ENCODE measurements around the gene AGTRAP. TPM values are rescaled to one million over a fixed set of nuclear protein-coding genes. Genes with fewer than 3 reads are reported as not detected.

AGTRAP gene
- total and polyA plus RNA-seq, 2 donors = 21.4 to 81.8 TPM

DNA sequence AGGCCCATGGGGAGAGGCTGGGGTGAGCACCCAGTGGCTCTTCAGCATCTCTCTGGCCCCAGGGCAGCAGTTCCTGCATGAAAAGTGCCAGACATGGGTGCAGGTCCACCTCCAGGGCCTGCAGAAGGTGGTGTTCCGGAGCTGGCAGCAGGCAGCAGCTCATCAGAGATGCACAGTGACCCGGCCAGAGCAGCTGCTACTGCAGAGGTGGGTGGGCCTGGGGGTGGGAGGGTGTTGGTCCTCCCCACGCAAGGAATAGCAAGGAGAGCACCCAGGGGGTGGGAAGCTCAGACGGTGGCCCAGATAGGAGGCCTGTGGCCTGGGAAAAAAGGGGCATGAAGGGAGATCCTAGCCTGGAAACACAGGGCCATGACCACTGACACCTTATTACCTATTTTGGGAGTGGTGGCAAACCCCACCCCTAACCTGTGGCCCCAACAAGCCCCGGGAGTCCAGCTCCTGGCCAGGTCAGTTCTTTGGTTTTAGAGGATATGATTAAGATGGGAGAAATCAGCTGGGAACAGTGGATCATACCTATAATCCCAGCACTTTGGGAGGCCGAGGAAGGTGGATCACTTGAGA, 46.3 kb downstream of the AGTRAP start:
- H3K4me1 ChIP-seq (ENCODE audit: insufficient read depth) = no peaks in the 10 kb centered on the region
- no peak overlapping the region for H3K4me3 ChIP-seq (ENCODE audit: low read depth, low read length)
- no peak overlapping the region for H3K27ac ChIP-seq (ENCODE audit: low read depth)
- H3K36me3 ChIP-seq (ENCODE audit: insufficient read depth) = no peaks in the 10 kb centered on the region
- 80% methylated on average over 6 of the region's 6 CpGs for WGBS
- DNase-seq (ENCODE audit: extremely low spot score) = no peak

DNA sequence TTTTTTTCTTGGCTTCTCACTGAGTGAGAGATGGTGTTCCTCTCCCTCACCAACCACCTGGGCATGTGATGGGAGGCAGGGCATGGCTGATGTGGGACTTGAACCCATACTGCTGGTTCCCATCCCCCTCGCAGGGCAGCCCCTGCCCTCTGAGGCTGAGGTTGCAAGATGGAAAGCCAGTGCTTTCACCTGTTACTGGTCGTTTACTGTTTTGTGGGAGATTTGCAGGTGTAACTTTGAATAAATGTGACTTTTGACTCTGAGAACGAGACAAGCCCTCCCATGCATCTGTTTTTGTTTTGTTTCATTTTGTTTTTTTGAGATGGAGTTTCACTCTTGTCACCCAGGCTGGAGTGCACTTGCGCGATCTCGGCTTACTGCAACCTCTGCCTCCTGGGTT, 47.6 kb downstream of the AGTRAP start:
- Histone ChIP-seq H3K36me3 (ENCODE audit: insufficient read depth) (no peaks in the 10 kb centered on the region), H3K4me1 (ENCODE audit: insufficient read depth) (no peaks in the 10 kb centered on the region), H3K4me3 (ENCODE audit: low read depth, low read length) (no peak overlapping the region), H3K27ac (ENCODE audit: low read depth) (no peak overlapping the region)
- 89% methylated on average over 6 of the region's 6 CpGs for WGBS
- no peak for DNase-seq (ENCODE audit: extremely low spot score)

DNA sequence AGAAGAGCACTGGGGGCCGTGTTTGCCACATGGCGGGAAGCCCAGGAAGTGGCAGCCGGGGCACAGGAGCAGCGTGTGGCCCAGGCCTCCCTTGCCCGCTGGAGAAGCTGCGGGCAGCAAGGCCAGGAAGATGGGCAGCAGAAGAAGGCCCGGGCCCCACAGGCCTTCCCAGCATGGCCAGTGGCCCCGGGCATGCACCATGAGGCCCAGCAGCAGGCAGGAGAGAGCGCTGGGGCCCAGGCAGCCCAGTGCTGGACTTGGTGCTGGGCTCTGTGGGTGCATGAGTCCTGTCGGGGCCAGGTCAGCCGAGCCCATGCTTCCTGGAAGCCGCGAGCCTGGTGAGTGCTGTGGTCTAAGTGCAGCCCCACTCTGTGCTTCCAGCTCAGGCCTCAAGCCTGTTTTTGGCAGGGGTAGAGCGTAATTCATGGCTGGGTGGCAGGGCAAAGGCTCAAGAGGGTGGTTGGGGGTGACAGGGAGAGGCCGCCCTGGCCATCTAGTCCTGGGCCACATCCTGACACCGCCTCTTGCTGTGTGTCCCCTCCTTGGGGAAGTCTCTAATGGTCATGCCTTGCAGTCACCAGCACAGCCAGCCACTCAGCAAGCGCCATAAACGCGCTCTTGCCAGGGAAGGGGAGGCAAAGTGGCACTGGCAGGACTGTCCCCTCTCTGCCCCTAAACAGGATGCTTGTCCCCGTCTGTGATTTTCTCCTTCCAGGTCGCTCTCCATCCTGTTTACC, 48.5 kb downstream of the AGTRAP start:
- DNase-seq (ENCODE audit: extremely low spot score) = no peak
- H3K4me1 ChIP-seq (ENCODE audit: insufficient read depth) = no peaks in the 10 kb centered on the region
- H3K4me3 ChIP-seq (ENCODE audit: low read depth, low read length) = no peak overlapping the region
- H3K27ac ChIP-seq (ENCODE audit: low read depth) = no peak overlapping the region
- no peaks in the 10 kb centered on the region for H3K36me3 ChIP-seq (ENCODE audit: insufficient read depth)
- 69% methylated on average over 21 of the region's 21 CpGs for WGBS

DNA sequence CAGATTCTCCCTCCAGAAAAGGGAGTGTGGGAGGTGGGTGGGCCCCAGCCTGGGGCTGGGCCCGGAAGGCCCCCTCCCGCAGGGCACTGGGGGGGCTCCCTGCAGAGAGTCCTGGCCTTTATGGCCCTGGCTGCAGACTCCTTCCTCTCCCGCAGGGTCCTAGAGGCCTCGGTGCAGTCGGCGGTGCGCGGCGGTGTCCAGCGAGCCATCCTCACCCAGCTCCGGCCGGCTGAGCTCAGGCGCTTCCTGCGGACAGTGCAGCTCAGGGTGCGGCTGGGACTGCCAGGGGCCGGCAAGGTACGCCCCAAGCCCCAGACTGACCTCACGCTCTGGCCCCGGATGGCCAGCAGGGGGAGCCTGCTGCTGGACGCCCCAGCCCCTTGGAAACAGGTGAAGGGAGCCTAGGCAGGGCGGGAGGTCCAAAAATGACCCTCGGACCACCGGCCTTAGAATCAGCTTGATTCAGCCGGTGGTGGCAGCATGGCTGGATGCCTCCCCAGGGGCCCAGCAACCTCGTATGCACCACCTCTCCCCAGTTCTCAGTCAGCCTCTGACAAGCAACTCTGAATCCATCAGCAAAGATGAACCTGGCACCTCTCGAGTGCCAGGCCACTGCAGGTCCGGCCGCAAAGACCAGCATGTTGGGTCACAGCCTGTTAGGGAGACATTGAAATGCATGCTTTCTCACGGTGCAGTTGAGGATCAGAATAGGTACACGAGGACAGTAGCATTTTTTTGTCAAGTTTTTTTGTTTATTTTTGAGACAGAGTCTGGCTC, 49.2 kb downstream of the AGTRAP start:
- H3K4me1 ChIP-seq (ENCODE audit: insufficient read depth) = no peaks in the 10 kb centered on the region
- 9% methylated on average over 30 of the region's 30 CpGs for WGBS
- H3K36me3 ChIP-seq (ENCODE audit: insufficient read depth) = no peaks in the 10 kb centered on the region
- no peak for DNase-seq (ENCODE audit: extremely low spot score)
- no peak overlapping the region for H3K4me3 ChIP-seq (ENCODE audit: low read depth, low read length)
- no peak overlapping the region for H3K27ac ChIP-seq (ENCODE audit: low read depth)

DNA sequence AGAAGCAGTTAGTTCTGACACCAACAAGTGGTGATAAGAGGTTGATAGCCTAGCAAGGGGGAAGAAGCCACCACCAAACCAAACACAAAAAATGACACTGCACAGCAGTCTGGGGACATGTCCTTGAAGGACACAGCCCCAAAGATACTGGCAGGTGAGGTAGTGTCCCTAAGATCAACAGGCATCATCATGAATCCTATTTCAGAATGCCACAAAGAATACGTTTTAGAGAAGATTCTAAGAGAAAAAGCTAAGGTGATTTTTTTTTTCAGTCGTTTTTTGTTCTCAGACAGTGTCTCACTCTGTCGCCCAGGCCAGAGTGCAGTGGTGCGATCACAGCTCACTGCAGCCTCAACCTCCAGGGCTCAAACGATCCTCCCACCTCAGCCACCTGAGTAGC, 50.2 kb downstream of the AGTRAP start:
- Histone ChIP-seq H3K36me3 (ENCODE audit: insufficient read depth) (no peaks in the 10 kb centered on the region), H3K4me1 (ENCODE audit: insufficient read depth) (no peaks in the 10 kb centered on the region), H3K4me3 (ENCODE audit: low read depth, low read length) (no peak overlapping the region), H3K27ac (ENCODE audit: low read depth) (no peak overlapping the region)
- WGBS = 63% methylated on average over 5 of the region's 5 CpGs
- DNase-seq (ENCODE audit: extremely low spot score) = no peak

DNA sequence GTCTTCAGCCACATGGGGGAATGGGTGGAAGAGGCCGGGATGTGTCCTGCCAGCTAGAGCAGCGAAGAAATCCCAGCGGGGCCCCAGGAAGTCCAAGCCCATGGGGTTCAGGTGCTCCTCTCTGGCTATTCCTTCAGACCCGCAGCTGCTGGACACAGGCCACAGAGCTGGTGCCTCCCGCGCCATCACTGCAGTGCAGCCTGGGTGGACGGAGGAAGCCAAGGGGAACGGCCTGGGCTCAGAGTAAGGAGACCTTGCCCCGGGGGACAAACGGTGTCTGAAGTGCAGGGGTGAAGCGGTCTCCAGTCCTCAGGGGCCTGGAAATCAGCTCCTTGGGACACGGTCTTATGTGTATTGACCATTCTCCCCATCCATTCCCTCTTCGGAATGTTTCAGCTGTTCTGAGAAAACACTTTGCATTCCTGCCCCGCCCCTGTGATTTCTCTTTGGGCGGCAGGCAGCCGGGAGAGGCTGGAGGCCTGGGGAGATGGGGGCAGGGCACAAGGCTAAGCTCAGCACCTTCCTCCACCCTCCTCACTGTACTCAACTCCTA, 51.4 kb downstream of the AGTRAP start:
- Histone ChIP-seq H3K27ac (ENCODE audit: low read depth) (peak overlapping the region; percentile 55), H3K4me1 (ENCODE audit: insufficient read depth) (no peaks in the 10 kb centered on the region), H3K4me3 (ENCODE audit: low read depth, low read length) (no peak overlapping the region), H3K36me3 (ENCODE audit: insufficient read depth) (no peaks in the 10 kb centered on the region)
- WGBS = 13% methylated on average over 16 of the region's 16 CpGs
- DNase-seq (ENCODE audit: extremely low spot score) = no peak

DNA sequence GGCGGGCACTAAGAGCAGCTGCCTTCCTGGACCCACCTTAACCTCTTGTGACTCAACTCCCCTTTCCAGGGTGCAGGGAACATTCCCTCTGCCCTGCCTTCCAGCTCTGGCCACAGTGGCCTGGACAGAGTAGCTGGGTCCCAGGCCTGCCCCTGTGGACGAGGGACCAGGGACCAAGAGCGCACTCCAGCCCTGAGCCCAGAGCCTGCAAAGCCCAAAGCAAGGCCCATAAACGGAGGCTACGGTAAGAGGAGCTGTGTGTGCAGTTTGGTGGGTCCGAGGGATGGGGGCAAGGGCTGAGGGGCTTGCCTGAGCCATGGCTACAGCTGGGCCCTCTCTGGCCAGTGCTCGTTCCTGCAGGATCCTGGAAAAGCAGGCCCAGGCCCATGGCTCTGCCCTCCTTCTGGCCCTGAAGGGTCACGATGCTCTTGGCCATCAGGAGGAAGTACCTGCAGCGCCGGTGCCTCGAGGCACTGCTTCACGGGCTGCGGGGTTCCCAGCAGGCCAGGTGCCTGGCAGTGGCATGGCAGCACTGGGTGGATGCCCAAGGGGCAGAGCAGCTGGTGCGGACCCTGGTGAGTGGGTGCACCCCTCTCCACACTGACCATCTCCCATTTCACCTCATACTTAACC, 52.0 kb downstream of the AGTRAP start:
- Histone ChIP-seq H3K4me1 (ENCODE audit: insufficient read depth) (no peaks in the 10 kb centered on the region), H3K27ac (ENCODE audit: low read depth) (peak overlapping the region; percentile 40), H3K4me3 (ENCODE audit: low read depth, low read length) (no peak overlapping the region), H3K36me3 (ENCODE audit: insufficient read depth) (no peaks in the 10 kb centered on the region)
- DNase-seq (ENCODE audit: extremely low spot score) = no peak
- 76% methylated on average over 14 of the region's 14 CpGs for WGBS

DNA sequence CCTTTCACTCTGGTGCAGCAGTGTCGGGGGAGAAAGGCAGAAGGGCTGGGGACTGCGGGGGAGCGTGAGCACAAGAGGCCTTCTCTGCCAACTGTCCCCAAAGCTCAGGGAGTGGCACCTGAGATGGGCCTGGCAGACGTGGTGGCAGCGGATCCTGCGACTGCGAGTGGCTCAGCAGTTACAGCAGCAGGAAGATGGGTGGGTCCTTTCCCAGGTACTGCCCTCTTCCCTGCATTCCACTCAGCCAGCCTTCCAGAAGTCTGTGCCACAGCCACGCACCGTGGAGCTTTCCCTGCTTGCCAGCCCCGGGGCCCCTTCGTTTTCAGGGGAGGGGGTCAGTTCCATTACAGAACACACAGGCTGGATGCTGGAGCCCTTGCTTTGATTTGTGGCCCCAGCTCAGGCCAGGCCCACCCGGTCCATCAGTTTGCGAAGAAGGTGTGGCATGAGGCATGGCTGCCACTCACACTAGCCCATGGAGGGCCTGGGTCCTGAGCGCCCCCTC, 52.7 kb downstream of the AGTRAP start:
- Histone ChIP-seq H3K27ac (ENCODE audit: low read depth) (peak overlapping the region; percentile 14), H3K36me3 (ENCODE audit: insufficient read depth) (no peaks in the 10 kb centered on the region), H3K4me3 (ENCODE audit: low read depth, low read length) (no peak overlapping the region), H3K4me1 (ENCODE audit: insufficient read depth) (no peaks in the 10 kb centered on the region)
- no peak for DNase-seq (ENCODE audit: extremely low spot score)
- WGBS = 87% methylated on average over 14 of the region's 14 CpGs

DNA sequence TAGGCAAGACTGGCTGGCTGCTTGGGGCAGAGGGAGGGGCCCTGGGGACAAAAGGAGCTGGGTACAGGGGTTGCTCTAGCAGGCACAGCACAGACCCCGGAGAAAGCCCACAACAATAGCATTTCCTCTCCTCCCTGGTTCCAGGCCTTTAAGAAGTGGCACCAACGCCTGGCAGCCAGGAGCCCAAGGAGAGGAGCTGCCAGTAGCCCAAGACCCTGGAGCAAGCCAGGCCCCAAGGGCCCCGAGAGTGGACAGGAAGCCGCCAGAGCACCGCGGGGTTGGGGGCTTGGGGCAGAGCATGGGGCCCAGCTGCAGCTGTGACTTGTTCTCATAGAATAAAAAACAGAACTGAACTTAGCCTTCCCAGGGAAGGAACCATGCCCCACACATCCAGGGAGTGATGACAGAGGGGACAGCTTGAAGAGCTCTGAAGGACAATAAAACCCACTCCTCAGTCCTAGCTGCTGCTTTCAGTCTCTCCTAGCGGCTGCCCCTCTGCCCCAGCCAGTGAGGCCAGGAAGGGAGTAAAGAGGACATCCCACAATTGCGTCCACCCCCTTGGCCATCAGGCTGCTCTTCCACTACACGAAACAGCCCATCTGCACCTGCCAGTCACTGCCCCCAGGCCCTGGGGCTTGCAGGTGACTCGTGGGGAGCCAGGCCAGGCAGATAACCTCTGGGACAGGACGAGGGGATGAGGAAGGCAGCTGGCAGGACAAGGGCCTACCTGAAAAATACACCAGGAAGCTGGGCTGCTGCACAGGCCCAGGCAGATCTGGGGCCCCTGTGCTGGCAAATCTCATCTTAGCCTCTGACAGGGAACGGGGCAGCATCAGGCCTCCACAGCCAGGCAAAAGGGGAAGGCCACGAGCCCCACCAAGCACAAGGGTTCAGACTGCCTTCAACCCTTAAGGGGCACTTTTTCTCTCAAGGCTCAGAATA, 53.5 kb downstream of the AGTRAP start:
- no peaks in the 10 kb centered on the region for H3K4me1 ChIP-seq (ENCODE audit: insufficient read depth)
- peak overlapping the region; percentile 88 for H3K27ac ChIP-seq (ENCODE audit: low read depth)
- 69% methylated on average over 13 of the region's 13 CpGs for WGBS
- H3K36me3 ChIP-seq (ENCODE audit: insufficient read depth) = no peaks in the 10 kb centered on the region
- DNase-seq (ENCODE audit: extremely low spot score) = no peak
- H3K4me3 ChIP-seq (ENCODE audit: low read depth, low read length) = no peak overlapping the region

DNA sequence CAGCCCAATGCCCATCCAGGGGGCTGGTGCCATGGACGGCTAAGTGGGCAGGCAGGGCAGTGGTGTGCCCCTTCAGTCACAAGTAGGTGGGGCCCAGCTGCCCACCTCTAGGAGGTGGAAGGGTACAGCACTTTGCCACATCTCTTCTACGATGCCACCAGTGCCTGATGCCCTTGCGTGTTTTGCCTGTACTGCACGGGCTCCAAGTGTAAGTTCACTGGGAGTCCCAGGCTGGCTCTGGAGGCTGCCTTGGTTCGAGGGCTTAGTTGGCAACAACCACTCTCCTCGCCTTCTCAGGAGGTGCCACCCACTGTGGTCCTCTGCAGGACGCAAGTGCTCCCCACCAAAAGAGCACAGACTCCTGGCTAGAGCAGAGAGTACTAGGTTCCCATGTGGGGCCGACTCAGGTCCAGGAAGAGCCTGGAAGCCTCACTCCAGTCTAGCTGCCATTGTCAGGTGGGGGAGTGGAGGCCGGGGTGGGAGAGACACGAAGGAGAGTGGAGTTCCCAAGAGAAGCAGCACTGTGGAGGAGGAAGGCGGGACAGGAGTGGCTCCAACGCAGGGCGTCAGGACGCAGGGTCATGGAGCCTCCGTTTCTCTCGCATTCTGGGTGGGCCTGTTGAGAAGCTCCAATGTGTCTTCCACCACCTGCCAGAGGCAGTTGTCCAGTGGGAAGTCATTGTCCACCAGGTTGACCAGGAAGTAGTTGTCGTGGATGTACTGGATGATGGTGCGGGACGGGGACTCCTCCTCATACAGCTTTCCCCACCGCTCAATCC, 54.4 kb downstream of the AGTRAP start:
- Histone ChIP-seq H3K4me3 (ENCODE audit: low read depth, low read length) (no peak overlapping the region), H3K4me1 (ENCODE audit: insufficient read depth) (no peaks in the 10 kb centered on the region), H3K27ac (ENCODE audit: low read depth) (peak overlapping the region; percentile 88), H3K36me3 (ENCODE audit: insufficient read depth) (peaks cover 2% of the 10 kb centered on the region)
- no peak for DNase-seq (ENCODE audit: extremely low spot score)
- 63% methylated on average over 20 of the region's 20 CpGs for WGBS

DNA sequence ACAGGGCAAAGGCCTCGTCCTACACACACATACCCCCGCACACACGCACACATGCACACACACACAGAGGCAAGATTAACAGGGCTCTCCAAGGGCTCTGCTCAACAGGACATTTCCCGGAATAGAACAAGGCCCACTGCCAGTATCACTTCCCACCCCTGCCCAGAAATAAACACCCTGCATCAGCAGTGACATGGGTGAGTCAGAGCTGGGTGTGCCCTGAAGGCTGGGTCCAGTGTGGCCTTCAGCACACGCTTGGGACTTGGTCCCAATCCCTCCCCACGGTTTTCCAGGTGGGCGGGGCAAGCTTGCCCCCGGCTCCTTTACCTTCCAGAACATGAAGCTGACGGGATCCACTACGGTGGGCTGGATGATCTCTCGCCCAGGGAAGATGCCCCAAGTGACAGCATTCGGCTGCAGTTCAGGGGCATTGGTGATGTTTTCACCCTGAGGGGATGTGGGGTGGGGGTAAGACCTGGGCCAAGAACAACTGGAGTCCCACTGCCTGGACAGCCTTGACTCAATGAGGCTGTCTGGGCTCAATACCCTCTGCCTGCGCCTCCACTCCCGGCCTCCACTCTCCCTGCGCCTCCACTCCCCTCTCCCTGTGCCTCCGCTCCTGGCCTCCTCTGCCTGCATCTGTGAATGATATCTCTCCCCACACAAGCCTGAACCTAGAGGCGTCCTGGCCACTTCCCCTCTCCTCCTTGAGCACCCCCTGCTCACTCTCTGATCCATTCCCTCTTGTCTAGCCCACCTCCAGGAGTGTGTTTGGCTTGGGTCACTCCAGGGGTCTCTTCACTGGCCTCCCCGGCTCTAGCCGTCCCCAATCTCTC, 55.2 kb downstream of the AGTRAP start:
- DNase-seq (ENCODE audit: extremely low spot score) = peak; percentile 42
- Histone ChIP-seq H3K36me3 (ENCODE audit: insufficient read depth) (peaks cover 2% of the 10 kb centered on the region), H3K27ac (ENCODE audit: low read depth) (peak overlapping the region; percentile 88), H3K4me3 (ENCODE audit: low read depth, low read length) (no peak overlapping the region), H3K4me1 (ENCODE audit: insufficient read depth) (no peaks in the 10 kb centered on the region)
- WGBS = 51% methylated on average over 19 of the region's 19 CpGs

All from urinary bladder (tissue), 4 donors.